ENCODE results near the gene GLDN. TPM values are rescaled to one million over a fixed set of nuclear protein-coding genes. Genes with fewer than 3 reads are reported as not detected.

The GLDN gene
- total RNA-seq, 1 donor from 2014 or later, result 5.9 TPM

DNA sequence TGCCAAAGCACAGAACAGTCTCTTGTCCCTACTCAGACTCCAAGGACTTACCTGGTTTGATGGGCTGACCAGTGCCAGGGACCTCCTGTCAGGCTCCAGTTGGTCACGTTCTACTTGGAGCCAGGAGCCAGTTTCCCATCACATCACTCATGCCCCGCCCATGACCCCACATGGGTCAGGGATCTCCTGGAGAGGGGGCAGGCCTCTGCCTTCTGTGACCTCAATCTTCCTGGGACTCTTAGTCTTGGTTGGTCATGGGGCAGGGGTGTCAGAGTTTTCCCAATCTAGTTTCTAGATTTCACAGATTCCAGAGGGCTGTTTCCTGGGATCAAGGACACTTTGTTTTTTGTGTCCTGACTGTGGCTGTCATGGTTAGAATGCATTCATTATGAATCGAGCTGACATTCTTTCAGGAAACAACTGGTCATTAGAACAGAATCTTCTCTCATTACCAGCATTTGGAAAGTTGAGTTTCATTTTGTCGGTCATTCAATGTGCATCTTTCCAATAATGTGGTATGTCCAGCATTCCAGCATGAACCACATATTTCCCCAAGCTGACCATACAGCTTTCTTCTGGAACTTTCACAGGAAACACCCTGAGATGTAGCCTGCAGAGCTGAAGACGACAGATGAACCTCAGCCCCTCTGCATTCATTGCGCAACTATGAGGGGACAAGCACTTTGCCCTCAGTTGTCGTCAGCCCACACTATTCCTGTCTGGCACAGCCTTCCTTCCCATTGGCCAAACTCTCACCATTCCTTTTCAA, 22.9 kb upstream of the GLDN start:
- Histone ChIP-seq H3K4me3 (no peak overlapping the region), H3K4me1 (peaks cover 12% of the 10 kb centered on the region), H3K36me3 (no peaks in the 10 kb centered on the region), H3K9me3 (no peaks in the 10 kb centered on the region), H3K27ac (no peak overlapping the region), H3K27me3 (no peaks in the 10 kb centered on the region)
- no peak for TF ChIP-seq POLR2AphosphoS5 (IDR thresholded peaks at IDR 0.05; ENCODE audit: insufficient read depth in 1 of 2, low read depth in 1 of 2)
- TF ChIP-seq, protein P1, sequence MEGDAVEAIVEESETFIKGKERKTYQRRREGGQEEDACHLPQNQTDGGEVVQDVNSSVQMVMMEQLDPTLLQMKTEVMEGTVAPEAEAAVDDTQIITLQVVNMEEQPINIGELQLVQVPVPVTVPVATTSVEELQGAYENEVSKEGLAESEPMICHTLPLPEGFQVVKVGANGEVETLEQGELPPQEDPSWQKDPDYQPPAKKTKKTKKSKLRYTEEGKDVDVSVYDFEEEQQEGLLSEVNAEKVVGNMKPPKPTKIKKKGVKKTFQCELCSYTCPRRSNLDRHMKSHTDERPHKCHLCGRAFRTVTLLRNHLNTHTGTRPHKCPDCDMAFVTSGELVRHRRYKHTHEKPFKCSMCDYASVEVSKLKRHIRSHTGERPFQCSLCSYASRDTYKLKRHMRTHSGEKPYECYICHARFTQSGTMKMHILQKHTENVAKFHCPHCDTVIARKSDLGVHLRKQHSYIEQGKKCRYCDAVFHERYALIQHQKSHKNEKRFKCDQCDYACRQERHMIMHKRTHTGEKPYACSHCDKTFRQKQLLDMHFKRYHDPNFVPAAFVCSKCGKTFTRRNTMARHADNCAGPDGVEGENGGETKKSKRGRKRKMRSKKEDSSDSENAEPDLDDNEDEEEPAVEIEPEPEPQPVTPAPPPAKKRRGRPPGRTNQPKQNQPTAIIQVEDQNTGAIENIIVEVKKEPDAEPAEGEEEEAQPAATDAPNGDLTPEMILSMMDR (IDR thresholded peaks at IDR 0.05), result no peak
- TF ChIP-seq POLR2A (IDR thresholded peaks at IDR 0.05), result no peak
- intact Hi-C loops (cut with DNase I), result no loop called here
- no peak for DNase-seq (ENCODE audit: extremely low spot score in 2 of 2)

DNA sequence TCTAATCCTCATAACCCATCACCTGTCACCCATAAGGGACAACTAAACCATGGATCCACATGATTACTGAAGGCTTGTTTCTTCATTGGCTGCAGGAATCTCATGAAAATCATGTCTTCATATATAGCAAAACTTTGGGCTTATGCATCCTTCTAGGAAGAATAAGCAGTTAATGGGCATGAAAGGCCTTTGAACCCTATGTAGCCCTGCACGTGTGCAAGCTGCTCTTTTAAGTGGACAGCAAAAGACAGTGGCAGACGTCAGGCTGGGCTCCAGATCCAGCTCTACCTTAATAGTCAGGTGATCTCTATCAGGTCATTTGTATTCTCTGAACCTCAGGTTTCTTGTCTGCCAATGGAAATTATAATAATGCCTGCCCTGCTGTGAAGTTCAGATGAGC, 21.9 kb upstream of the GLDN start:
- H3K27ac ChIP-seq, result no peak overlapping the region
- TF ChIP-seq POLR2A (IDR thresholded peaks at IDR 0.05), result no peak
- TF ChIP-seq, protein P1 (IDR thresholded peaks at IDR 0.05), result no peak
- DNase-seq (ENCODE audit: extremely low spot score in 2 of 2), result no peak
- no peaks in the 10 kb centered on the region for H3K27me3 ChIP-seq
- H3K36me3 ChIP-seq, result no peaks in the 10 kb centered on the region
- H3K4me1 ChIP-seq, result peaks cover 12% of the 10 kb centered on the region
- no peak overlapping the region for H3K4me3 ChIP-seq
- intact Hi-C loops (cut with DNase I), result no loop called here
- H3K9me3 ChIP-seq, result no peaks in the 10 kb centered on the region

DNA sequence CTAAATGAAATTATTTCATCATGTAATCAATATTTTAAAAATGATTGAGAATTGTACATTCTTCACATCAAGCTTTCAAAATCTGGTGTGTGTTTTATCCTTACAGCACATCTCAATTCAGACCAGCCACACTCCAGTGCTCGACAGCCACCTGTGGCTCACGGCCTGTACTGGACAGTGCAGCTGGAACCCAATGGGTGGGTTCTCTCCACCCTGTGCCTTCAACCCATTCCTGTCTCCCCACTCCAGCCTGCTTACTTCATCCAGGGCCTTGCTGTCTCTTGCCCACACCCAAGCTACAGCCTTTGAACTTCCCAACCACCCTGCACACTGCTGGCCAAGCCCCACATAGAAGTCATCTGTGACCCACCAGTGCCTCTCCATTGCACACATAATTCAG, 20.6 kb upstream of the GLDN start:
- no peak overlapping the region for H3K27ac ChIP-seq
- H3K4me3 ChIP-seq, result no peak overlapping the region
- no peaks in the 10 kb centered on the region for H3K9me3 ChIP-seq
- H3K4me1 ChIP-seq, result peaks cover 12% of the 10 kb centered on the region
- no peak for DNase-seq (ENCODE audit: extremely low spot score in 2 of 2)
- no peak for TF ChIP-seq POLR2AphosphoS5 (IDR thresholded peaks at IDR 0.05; ENCODE audit: insufficient read depth in 1 of 2, low read depth in 1 of 2)
- no peaks in the 10 kb centered on the region for H3K36me3 ChIP-seq
- intact Hi-C loops (cut with DNase I), result no loop called here
- H3K27me3 ChIP-seq, result no peaks in the 10 kb centered on the region

DNA sequence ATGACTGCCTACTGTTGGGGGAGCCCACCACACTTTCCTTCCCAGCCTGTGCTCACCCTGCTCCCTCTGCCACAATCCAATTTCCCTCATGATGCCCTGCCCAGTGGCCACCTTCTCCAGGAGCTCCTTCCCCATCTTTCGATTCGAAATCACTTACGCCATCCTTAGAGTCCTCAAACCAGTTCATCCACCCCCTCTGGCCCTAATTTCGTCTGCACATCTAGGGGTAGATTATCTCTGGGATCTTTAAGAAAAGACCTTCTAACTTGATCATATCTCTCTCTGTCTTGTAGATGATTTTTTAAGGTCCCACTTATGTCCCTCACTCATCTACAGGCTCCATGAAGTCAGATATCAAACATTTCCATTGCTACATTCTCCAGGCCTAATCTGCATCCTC, 20.1 kb upstream of the GLDN start:
- intact Hi-C loops (cut with DNase I), result no loop called here
- Histone ChIP-seq H3K4me3 (no peak overlapping the region), H3K27me3 (no peaks in the 10 kb centered on the region), H3K4me1 (peaks cover 12% of the 10 kb centered on the region), H3K36me3 (no peaks in the 10 kb centered on the region), H3K27ac (no peak overlapping the region), H3K9me3 (no peaks in the 10 kb centered on the region)
- no peak for TF ChIP-seq POLR2A (IDR thresholded peaks at IDR 0.05)
- TF ChIP-seq, protein P1 (IDR thresholded peaks at IDR 0.05), result no peak
- TF ChIP-seq POLR2AphosphoS5 (IDR thresholded peaks at IDR 0.05; ENCODE audit: insufficient read depth in 1 of 2, low read depth in 1 of 2), result no peak
- no peak for DNase-seq (ENCODE audit: extremely low spot score in 2 of 2)

DNA sequence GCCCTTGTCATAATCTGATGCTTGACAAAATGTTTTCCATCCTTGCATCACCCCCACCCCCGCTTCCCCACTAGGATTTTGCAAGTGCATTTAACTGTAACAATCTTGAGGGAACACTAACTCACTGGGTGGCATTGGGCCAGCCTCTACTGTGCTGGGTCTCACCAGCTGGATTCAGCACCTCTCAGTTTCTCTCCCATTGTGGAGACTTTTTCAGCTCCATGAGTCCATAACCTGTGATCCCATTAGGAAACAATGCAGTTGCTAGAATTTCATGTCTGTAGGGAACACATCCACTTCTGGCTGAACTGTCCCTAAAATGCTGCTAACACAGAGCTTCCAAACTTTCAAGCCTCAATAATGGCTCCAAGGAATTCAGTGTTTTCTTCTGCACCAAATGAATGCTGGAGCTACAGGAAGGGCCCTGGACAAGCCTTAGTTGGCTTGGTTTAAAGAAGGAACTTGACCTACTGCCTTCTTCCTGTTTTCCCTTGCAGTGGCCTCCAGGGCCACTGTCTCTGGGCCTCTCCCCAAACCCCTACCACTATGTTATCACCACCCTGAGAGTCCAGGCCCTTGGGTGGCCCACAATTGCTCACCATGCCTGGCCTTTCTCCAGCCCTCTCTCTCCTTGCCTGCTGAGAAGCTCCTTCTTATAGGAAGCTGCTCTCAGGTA, 18.7 kb upstream of the GLDN start:
- Histone ChIP-seq H3K27ac (peak overlapping the region; percentile 40), H3K9me3 (no peaks in the 10 kb centered on the region), H3K27me3 (no peaks in the 10 kb centered on the region), H3K4me1 (peaks cover 12% of the 10 kb centered on the region), H3K36me3 (no peaks in the 10 kb centered on the region), H3K4me3 (no peak overlapping the region)
- intact Hi-C loops (cut with DNase I), result no loop called here
- TF ChIP-seq, protein P1 (IDR thresholded peaks at IDR 0.05), result no peak
- peak in 1 of 2 donors; percentile 86 for DNase-seq (ENCODE audit: extremely low spot score in 2 of 2)

Measured in vagina (tissue), 2 donors.